ENCODE data around the gene TCF19.

TCF19 gene

GRCh38 chr6:31210123-31210522 lies 51.7 kb downstream of the TCF19 start:
- DNase-seq (ENCODE audit: low read depth) = no peak

GRCh38 chr6:31210741-31211532 lies 52.5 kb downstream of the TCF19 start:
- no peak for DNase-seq (ENCODE audit: low read depth)

Measured in fibroblast of the conjunctiva (primary cell).